PC-9 (cell line): Measurements from ENCODE around the gene ACP4. TPM values are rescaled to one million over a fixed set of nuclear protein-coding genes. Genes with fewer than 3 reads are reported as not detected.

Experiments used
- BruUV-seq: library from RNA; stranded (reverse); fragments of 400-500 nt; replicated peaks from 2 replicates; lab custom pipeline; 2021; lab: Mats Ljungman, UMichigan
- CTCF ChIA-PET: fragments of 300-600 bp; sonication (Branson Sonifier 250); formaldehyde crosslinking; loops from one replicate; lab custom pipeline; 2022; ENCODE audit warnings: antibody characterized with exemption; lab: Charles Lee
- POLR2A ChIA-PET: fragments of 300-600 bp; sonication (Branson Sonifier 250); formaldehyde crosslinking; loops from one replicate; lab custom pipeline; 2022; ENCODE audit warnings: antibody characterized with exemption; ENCODE audit not compliant: unreplicated experiment; lab: Charles Lee
- DNase-seq, 2 experiments: peaks; one replicate each; pipeline versions ENCODE4 v3.0.0 to v3.0.0-alpha.2; 2015 to 2022; ENCODE audit warnings: mixed read lengths in 1 of 2
- H2AFZ ChIP-seq: fragments of 200-600 bp; sonication (generic); 2 replicates; pipeline ENCODE4 v1.8.1; 2017; ENCODE audit warnings: antibody characterized with exemption
- H3F3A ChIP-seq: fragments of 200-600 bp; sonication (generic); 2 replicates; pipeline ENCODE4 v1.8.1; 2017; ENCODE audit warnings: antibody characterized with exemption, mild to moderate bottlenecking, low read depth; ENCODE audit not compliant: insufficient read depth
- H3K27ac ChIP-seq: fragments of 200-600 bp; sonication (generic); 2 replicates; pipeline ENCODE4 v1.6.1; 2016; ENCODE audit warnings: mixed run types
- H3K27me3 ChIP-seq: fragments of 200-600 bp; sonication (generic); 2 replicates; pipeline ENCODE4 v1.6.1; 2016; ENCODE audit warnings: low read depth, mixed run types; ENCODE audit not compliant: insufficient read depth
- H3K36me3 ChIP-seq: fragments of 200-600 bp; sonication (generic); 2 replicates; pipeline ENCODE4 v1.6.1; 2016; ENCODE audit warnings: low read depth, mixed run types
- H3K4me1 ChIP-seq: fragments of 200-600 bp; sonication (generic); replicated peaks from 2 replicates; pipeline ENCODE4 v1.6.1; 2016; ENCODE audit warnings: mixed run types; ENCODE audit not compliant: insufficient read depth
- H3K4me2 ChIP-seq: fragments of 200-600 bp; sonication (generic); 2 replicates; pipeline ENCODE4 v1.6.1; 2017; ENCODE audit warnings: mixed run types
- H3K4me3 ChIP-seq: fragments of 200-600 bp; sonication (generic); 2 replicates; pipeline ENCODE4 v1.6.1; 2016; ENCODE audit warnings: mixed run types
- H3K79me2 ChIP-seq: fragments of 200-600 bp; sonication (generic); 2 replicates; pipeline ENCODE4 v1.6.1; 2017; ENCODE audit warnings: low read depth, mixed run types
- H3K9me2 ChIP-seq: fragments of 200-600 bp; sonication (generic); 2 replicates; pipeline ENCODE4 v1.8.1; 2017; ENCODE audit warnings: mild to moderate bottlenecking; ENCODE audit not compliant: insufficient read depth
- H3K9me3 ChIP-seq: fragments of 200-600 bp; sonication (generic); 2 replicates; pipeline ENCODE4 v1.8.1; 2016; ENCODE audit warnings: low read depth; ENCODE audit not compliant: insufficient read depth
- H4K20me1 ChIP-seq: fragments of 200-600 bp; sonication (generic); 2 replicates; pipeline ENCODE4 v1.8.1; 2017; ENCODE audit not compliant: insufficient read depth
- CTCF ChIP-seq: fragments of 200-600 bp; sonication (generic); conservative IDR thresholded peaks from 2 replicates; pipeline ENCODE4 v1.6.1; 2017; ENCODE audit warnings: mixed run types, antibody characterized with exemption, mild to moderate bottlenecking, moderate library complexity
- EZH2 ChIP-seq: fragments of 200-600 bp; sonication (generic); IDR thresholded peaks from 2 replicates; pipeline ENCODE4 v1.8.0; 2017; ENCODE audit warnings: antibody characterized with exemption, low read depth
- intact Hi-C: fragments of 100-400 bp; cut with micrococcal nuclease; formaldehyde crosslinking; loops from one replicate; pipeline ENCODE4 v1.10.0; 2022; ENCODE audit not compliant: unreplicated experiment
- total RNA-seq: library from RNA; stranded (reverse); gene quantifications from 2 replicates; pipeline ENCODE4 v1.2.3, GENCODE V29; 2021

Gene ACP4
- total RNA-seq, 1 experiment from 2014 or later = not detected

- no peaks in the 10 kb centered on the region for H3K9me2 ChIP-seq
- ChIA-PET CTCF (interaction anchor here (0.8 kb wide), 1 partner anchor 104 kb away, joined by 6 read pairs; no protein-coding TSS in a partner anchor), POLR2A (no interaction called here)
- peaks cover 98% of the 10 kb centered on the region for H3K27me3 ChIP-seq
- DNase-seq = no peak
- H4K20me1 ChIP-seq = no peaks in the 10 kb centered on the region
- H2AFZ ChIP-seq = no peak overlapping the region
- no TSS peak for BruUV-seq
- H3F3A ChIP-seq = no peaks in the 10 kb centered on the region
- H3K36me3 ChIP-seq = no peaks in the 10 kb centered on the region
- no peaks in the 10 kb centered on the region for H3K9me3 ChIP-seq
- H3K79me2 ChIP-seq = no peaks in the 10 kb centered on the region
- intact Hi-C loops = no loop called here
- no peak overlapping the region for H3K27ac ChIP-seq
- no peaks in the 10 kb centered on the region for H3K4me1 ChIP-seq
- TF ChIP-seq EZH2 (no peak), CTCF (no peak)
- peak overlapping the region; percentile 12; the same call in 1 of the 2 replicates for H3K4me2 ChIP-seq
- no peak overlapping the region for H3K4me3 ChIP-seq
These were observed 31.0 kb downstream of the ACP4 start for GRCh38 chr19:50821248-50821612.

- BruUV-seq = no TSS peak
- Histone ChIP-seq H3F3A (no peaks in the 10 kb centered on the region), H3K27ac (no peak overlapping the region), H3K4me3 (no peak overlapping the region), H3K27me3 (peaks cover 98% of the 10 kb centered on the region), H3K79me2 (no peaks in the 10 kb centered on the region), H3K4me2 (no peak overlapping the region), H2AFZ (no peak overlapping the region), H4K20me1 (no peaks in the 10 kb centered on the region), H3K4me1 (no peaks in the 10 kb centered on the region), H3K9me2 (no peaks in the 10 kb centered on the region), H3K9me3 (no peaks in the 10 kb centered on the region), H3K36me3 (no peaks in the 10 kb centered on the region)
- TF ChIP-seq CTCF = no peak
- TF ChIP-seq EZH2 = no peak
- intact Hi-C loops = no loop called here
- DNase-seq = no peak
- ChIA-PET CTCF (interaction anchor here (0.8 kb wide), 1 partner anchor 104 kb away, joined by 6 read pairs; no protein-coding TSS in a partner anchor), POLR2A (no interaction called here)
These were observed 31.4 kb downstream of the ACP4 start for GRCh38 chr19:50821622-50822021.

GRCh38 chr19:50822661-50823208, 32.5 kb downstream of the ACP4 start:
- no peak overlapping the region for H3K4me3 ChIP-seq
- H3K9me3 ChIP-seq = no peaks in the 10 kb centered on the region
- DNase-seq = no peak
- no peak overlapping the region for H3K27ac ChIP-seq
- no TSS peak for BruUV-seq
- no peak overlapping the region for H3K4me2 ChIP-seq
- H3K36me3 ChIP-seq = no peaks in the 10 kb centered on the region
- H3K27me3 ChIP-seq = peaks cover 99% of the 10 kb centered on the region
- no peaks in the 10 kb centered on the region for H3K9me2 ChIP-seq
- no peak overlapping the region for H2AFZ ChIP-seq
- no peaks in the 10 kb centered on the region for H3K4me1 ChIP-seq
- POLR2A ChIA-PET = interaction anchor here (0.6 kb wide), 1 partner anchor 133 kb away, joined by 4 read pairs; no protein-coding TSS in a partner anchor
- H3K79me2 ChIP-seq = no peaks in the 10 kb centered on the region
- no peaks in the 10 kb centered on the region for H4K20me1 ChIP-seq
- CTCF ChIA-PET = no interaction called here
- intact Hi-C loops = no loop called here
- no peaks in the 10 kb centered on the region for H3F3A ChIP-seq
- TF ChIP-seq EZH2 (no peak), CTCF (no peak)
